GM12878 (cell line): ENCODE results near the gene ADAMTSL4. TPM values are rescaled to one million over a fixed set of nuclear protein-coding genes. Genes with fewer than 3 reads are reported as not detected.

Source experiments
- ATAC-seq: fragments of 200-7000 bp; cut with Tn5 transposase; 3 replicates; pipeline ENCODE4 v1.9.1; 2020; ENCODE audit warnings: mild to moderate bottlenecking, moderate library complexity
- BruUV-seq: library from RNA; stranded (reverse); fragments of 400-500 nt; replicated peaks from 2 replicates; lab custom pipeline; 2021; lab: Mats Ljungman, UMichigan
- CTCF ChIA-PET: fragments of 300-600 bp; sonication (Branson Sonifier 250); formaldehyde crosslinking; extraction: SDS; loops from one replicate; lab custom pipeline; 2021; ENCODE audit warnings: inconsistent platforms; lab: Yijun Ruan, JAX
- POLR2A ChIA-PET: fragments of 350-600 bp; formaldehyde crosslinking; extraction: SDS; loops from one replicate; lab custom pipeline; 2021; ENCODE audit warnings: inconsistent platforms; lab: Charles Lee
- RAD21 ChIA-PET: fragments of 300-600 bp; sonication (Branson Sonifier 250); formaldehyde crosslinking; loops from one replicate; lab custom pipeline; 2023; ENCODE audit warnings: antibody characterized with exemption; ENCODE audit not compliant: unreplicated experiment; lab: Charles Lee
- SMC1A ChIA-PET: fragments of 300-600 bp; sonication (Branson Sonifier 250); formaldehyde crosslinking; loops from one replicate; lab custom pipeline; 2023; ENCODE audit not compliant: unreplicated experiment, uncharacterized antibody; lab: Charles Lee
- DNase-seq: peaks from one replicate; pipeline ENCODE4 v3.0.0-alpha.2; 2011; ENCODE audit warnings: low read depth, low spot score
- FAIRE-seq: peaks from 3 replicates; lab custom pipeline; 2011; peaks lifted over from hg19 to GRCh38; lab: Jason Lieb, UNC
- H2AFZ ChIP-seq: 2 replicates; pipeline ENCODE4 v1.6.0; 2011; ENCODE audit warnings: low read depth, low read length, control low read depth; ENCODE audit not compliant: control insufficient read depth
- H3K27ac ChIP-seq: 2 replicates; pipeline ENCODE4 v1.5.1; 2011; ENCODE audit warnings: control low read depth; ENCODE audit not compliant: control insufficient read depth, insufficient read depth
- H3K27me3 ChIP-seq, 2 experiments: replicated peaks in 1 of 2; 2 replicates each; pipeline versions ENCODE4 v1.6.0 to v1.6.1; 2011; ENCODE audit warnings: low read length in 1 of 2; ENCODE audit not compliant: control insufficient read depth in 2 of 2, insufficient read depth in 2 of 2
- H3K36me3 ChIP-seq, 2 experiments: 2 replicates each; pipeline ENCODE4 v1.5.1; 2011; ENCODE audit warnings: low read length in 1 of 2; ENCODE audit not compliant: control insufficient read depth in 2 of 2, insufficient read depth in 2 of 2
- H3K4me1 ChIP-seq: 2 replicates; pipeline ENCODE4 v1.6.1; 2011; ENCODE audit warnings: mild to moderate bottlenecking, low read length, moderate library complexity, mixed read lengths; ENCODE audit not compliant: control insufficient read depth, insufficient read depth
- H3K4me2 ChIP-seq: 2 replicates; pipeline ENCODE4 v1.6.0; 2011; ENCODE audit warnings: control low read depth; ENCODE audit not compliant: control insufficient read depth, insufficient read depth
- H3K4me3 ChIP-seq: fragments of 200-600 bp; sonication (generic); 2 replicates; pipeline ENCODE4 v1.5.1; 2016
- H3K79me2 ChIP-seq: 2 replicates; pipeline ENCODE4 v1.6.0; 2011; ENCODE audit warnings: low read length; ENCODE audit not compliant: control insufficient read depth, insufficient read depth
- H3K9ac ChIP-seq: 2 replicates; pipeline ENCODE4 v1.8.0; 2011; ENCODE audit warnings: low read length, control low read depth, mixed read lengths; ENCODE audit not compliant: control insufficient read depth, insufficient read depth
- H3K9me3 ChIP-seq: replicated peaks from 3 replicates; pipeline ENCODE4 v1.5.1; 2011; ENCODE audit warnings: mild to moderate bottlenecking, low read length; ENCODE audit not compliant: control insufficient read depth, insufficient read depth
- H4K20me1 ChIP-seq: 2 replicates; pipeline ENCODE4 v1.6.0; 2011; ENCODE audit not compliant: control insufficient read depth, insufficient read depth
- CBFB ChIP-seq: IDR thresholded peaks from 2 replicates; pipeline ENCODE4 v1.6.1; 2016; ENCODE audit warnings: antibody characterized with exemption, low read depth
- DPF2 ChIP-seq: fragments of 450-650 bp; IDR thresholded peaks from 2 replicates; pipeline ENCODE4 v1.6.1; 2017; ENCODE audit warnings: mild to moderate bottlenecking
- FOXK2 ChIP-seq: fragments of 450-650 bp; IDR thresholded peaks from 2 replicates; pipeline ENCODE4 v1.6.1; 2017; ENCODE audit warnings: mild to moderate bottlenecking, moderate library complexity
- HDAC6 ChIP-seq: fragments of 200-600 bp; sonication (generic); IDR thresholded peaks from one replicate; pipeline ENCODE4 v1.8.0; 2017; ENCODE audit warnings: antibody characterized with exemption; ENCODE audit not compliant: unreplicated experiment
- MXI1 ChIP-seq: fragments of 150-350 bp; IDR thresholded peaks from 2 replicates; pipeline ENCODE4 v1.6.1; 2011; ENCODE audit warnings: low read depth, mild to moderate bottlenecking, inconsistent platforms, low read length, improper control_type of control experiment
- POLR2AphosphoS2 ChIP-seq: IDR thresholded peaks from 2 replicates; pipeline ENCODE4 v1.6.1; 2011; ENCODE audit warnings: low read depth, mild to moderate bottlenecking, low read length, improper control_type of control experiment, moderate library complexity
- RB1 ChIP-seq: fragments of 450-650 bp; formaldehyde crosslinking; IDR thresholded peaks from 2 replicates; pipeline ENCODE4 v1.6.1; 2017; ENCODE audit warnings: mild to moderate bottlenecking, borderline replicate concordance
- RELA ChIP-seq: fragments of 450-650 bp; IDR thresholded peaks from 2 replicates; pipeline ENCODE4 v1.8.0; 2014; ENCODE audit warnings: borderline replicate concordance; ENCODE audit not compliant: partially characterized antibody
- SIX5 ChIP-seq: IDR thresholded peaks from 2 replicates; pipeline ENCODE4 v1.6.1; 2011; ENCODE audit warnings: mild to moderate bottlenecking, low read depth, low read length, moderate library complexity; ENCODE audit not compliant: severe bottlenecking
- SREBF2 ChIP-seq: IDR thresholded peaks from 2 replicates; pipeline ENCODE4 v1.6.1; 2012; ENCODE audit warnings: mild to moderate bottlenecking, low read length
- TCF12 ChIP-seq: IDR thresholded peaks from 2 replicates; pipeline ENCODE4 v1.6.1; 2011; ENCODE audit warnings: low read depth, mild to moderate bottlenecking, low read length
- YY1 ChIP-seq: IDR thresholded peaks from 2 replicates; pipeline ENCODE4 v1.6.1; 2011; ENCODE audit warnings: low read depth, mild to moderate bottlenecking, low read length
- ZNF24 ChIP-seq: fragments of 450-650 bp; IDR thresholded peaks from 2 replicates; pipeline ENCODE4 v1.6.1; 2017; ENCODE audit warnings: antibody characterized with exemption, mild to moderate bottlenecking
- ZNF384 ChIP-seq: IDR thresholded peaks from 2 replicates; pipeline ENCODE4 v1.6.1; 2012; ENCODE audit warnings: low read depth, mild to moderate bottlenecking, low read length, improper control_type of control experiment, borderline replicate concordance
- WGBS: methylation state at CpG from one replicate; pipeline ENCODE4 v1.1.6; 2016; ENCODE audit warnings: low lambda C conversion rate; ENCODE audit not compliant: insufficient replicate concordance, insufficient coverage; ENCODE audit errors: missing lambda C conversion rate; 5-methylcytosine and 5-hydroxymethylcytosine counted together
- in situ Hi-C: fragments of 300-500 bp; cut with MboI; formaldehyde crosslinking; loops from 9 replicates; pipeline ENCODE4 v1.14.3; 2018; ENCODE audit warnings: mixed read lengths
- intact Hi-C: fragments of 100-400 bp; cut with micrococcal nuclease; formaldehyde crosslinking; loops from one replicate; pipeline ENCODE4 v1.14.2; 2022; ENCODE audit not compliant: unreplicated experiment
- polyA plus RNA-seq, 11 experiments: library from polyadenylated mRNA; depleted of rRNA in 4 of 11; unstranded in 6 of 11; stranded (reverse) in 5 of 11; fragments of >200 nt; fragmentation: Nextera tagmentation in 4 of 11; fragmentation: Illumina TruSeq in 1 of 11; extraction: Ambion mirVana in 4 of 11; extraction: Trizol in 1 of 11; gene quantifications; 1 replicate in 1 of 11; 2 replicates in 10 of 11; pipeline versions ENCODE4 v1.2.1 to v1.2.3, GENCODE V29; 2011 to 2016; ENCODE audit warnings: inconsistent platforms in 2 of 11, missing spikeins in 2 of 11, low read depth in 1 of 11
- total RNA-seq, 4 experiments: library from RNA; depleted of rRNA in 3 of 4; stranded (reverse); fragments of >200 nt in 3 of 4; fragmentation: Illumina TruSeq in 1 of 4; extraction: Trizol in 1 of 4; gene quantifications; 2 replicates each; pipeline versions ENCODE4 v1.2.1 to v1.2.3, GENCODE V29; 2013 to 2021
- TF ChIP-seq, protein P1 (sequence below): fragments of 150-350 bp; IDR thresholded peaks from 2 replicates; pipeline ENCODE4 v1.6.1; 2016; ENCODE audit warnings: low read depth, low read length
- TF ChIP-seq, protein P2 (sequence below): IDR thresholded peaks from 2 replicates; pipeline ENCODE4 v1.6.1; 2011; ENCODE audit warnings: low read depth, low read length, improper control_type of control experiment, borderline replicate concordance

Gene ADAMTSL4
- total and polyA plus RNA-seq, 10 of the 15 experiments (the other 5 are each of a cell fraction or from before 2014, with no cell fraction given): 0.04 to 0.15 (median 0.05) TPM; not detected in 5

DNA sequence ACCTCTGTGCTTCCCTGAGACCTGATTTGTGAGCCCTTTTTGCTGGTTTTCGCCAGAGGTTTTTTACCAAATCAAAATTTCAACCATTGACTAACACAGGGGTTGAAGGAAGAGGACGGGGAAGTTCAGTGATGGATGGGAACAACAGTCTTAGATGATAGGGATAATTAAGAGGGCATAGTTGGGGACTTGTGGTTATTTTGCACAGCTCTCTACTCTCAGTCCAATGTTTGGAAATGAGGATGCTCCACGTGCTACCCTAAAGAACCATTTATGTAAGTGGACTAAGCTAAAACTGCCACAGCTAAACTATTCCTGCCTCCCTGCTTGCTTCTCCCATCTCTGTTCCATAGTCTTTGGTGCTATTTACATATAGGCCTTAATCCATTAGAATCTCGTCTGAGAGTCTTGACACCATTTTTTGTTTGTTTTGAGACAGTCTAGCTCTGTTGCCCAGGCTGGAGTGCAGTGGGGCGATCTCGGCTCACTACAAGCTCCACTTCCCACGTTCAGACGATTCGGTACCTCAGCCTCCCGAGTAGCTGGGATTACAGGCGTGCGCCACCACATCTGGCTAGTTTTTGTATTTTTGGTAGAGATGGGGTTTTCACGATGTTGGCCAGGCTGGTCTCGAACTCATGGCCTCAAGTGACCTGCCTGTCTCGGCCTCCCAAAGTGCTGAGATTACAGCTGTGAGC is 30.9 kb downstream of the ADAMTSL4 start:
- in situ Hi-C loops: no loop called here
- ATAC-seq: no peak
- CTCF ChIA-PET: interaction anchor here (0.8 to 16.3 kb wide), 9 partner anchors 9 to 277 kb away, joined by 3 to 289 read pairs (median 3); partner anchors contain the start of gene ENSA
- no peak for TF ChIP-seq FOXK2
- TF ChIP-seq MXI1: no peak; the same call in 1 of the 2 replicates
- 0 out of 2 replicates have a peak, but pooled peaks have one; percentile 5 for TF ChIP-seq CBFB
- TF ChIP-seq DPF2: no peak
- no peak for TF ChIP-seq POLR2AphosphoS2
- no peak for TF ChIP-seq SREBF2
- TF ChIP-seq HDAC6: peak; percentile 9
- TF ChIP-seq SIX5: no peak
- TF ChIP-seq, protein P1, sequence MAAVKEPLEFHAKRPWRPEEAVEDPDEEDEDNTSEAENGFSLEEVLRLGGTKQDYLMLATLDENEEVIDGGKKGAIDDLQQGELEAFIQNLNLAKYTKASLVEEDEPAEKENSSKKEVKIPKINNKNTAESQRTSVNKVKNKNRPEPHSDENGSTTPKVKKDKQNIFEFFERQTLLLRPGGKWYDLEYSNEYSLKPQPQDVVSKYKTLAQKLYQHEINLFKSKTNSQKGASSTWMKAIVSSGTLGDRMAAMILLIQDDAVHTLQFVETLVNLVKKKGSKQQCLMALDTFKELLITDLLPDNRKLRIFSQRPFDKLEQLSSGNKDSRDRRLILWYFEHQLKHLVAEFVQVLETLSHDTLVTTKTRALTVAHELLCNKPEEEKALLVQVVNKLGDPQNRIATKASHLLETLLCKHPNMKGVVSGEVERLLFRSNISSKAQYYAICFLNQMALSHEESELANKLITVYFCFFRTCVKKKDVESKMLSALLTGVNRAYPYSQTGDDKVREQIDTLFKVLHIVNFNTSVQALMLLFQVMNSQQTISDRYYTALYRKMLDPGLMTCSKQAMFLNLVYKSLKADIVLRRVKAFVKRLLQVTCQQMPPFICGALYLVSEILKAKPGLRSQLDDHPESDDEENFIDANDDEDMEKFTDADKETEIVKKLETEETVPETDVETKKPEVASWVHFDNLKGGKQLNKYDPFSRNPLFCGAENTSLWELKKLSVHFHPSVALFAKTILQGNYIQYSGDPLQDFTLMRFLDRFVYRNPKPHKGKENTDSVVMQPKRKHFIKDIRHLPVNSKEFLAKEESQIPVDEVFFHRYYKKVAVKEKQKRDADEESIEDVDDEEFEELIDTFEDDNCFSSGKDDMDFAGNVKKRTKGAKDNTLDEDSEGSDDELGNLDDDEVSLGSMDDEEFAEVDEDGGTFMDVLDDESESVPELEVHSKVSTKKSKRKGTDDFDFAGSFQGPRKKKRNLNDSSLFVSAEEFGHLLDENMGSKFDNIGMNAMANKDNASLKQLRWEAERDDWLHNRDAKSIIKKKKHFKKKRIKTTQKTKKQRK: no peak
- no peak for TF ChIP-seq ZNF384
- no peak for TF ChIP-seq RELA
- TF ChIP-seq TCF12: no peak
- TF ChIP-seq ZNF24: no peak
- TF ChIP-seq RB1: no peak
- TF ChIP-seq YY1: no peak
- TF ChIP-seq, protein P2, sequence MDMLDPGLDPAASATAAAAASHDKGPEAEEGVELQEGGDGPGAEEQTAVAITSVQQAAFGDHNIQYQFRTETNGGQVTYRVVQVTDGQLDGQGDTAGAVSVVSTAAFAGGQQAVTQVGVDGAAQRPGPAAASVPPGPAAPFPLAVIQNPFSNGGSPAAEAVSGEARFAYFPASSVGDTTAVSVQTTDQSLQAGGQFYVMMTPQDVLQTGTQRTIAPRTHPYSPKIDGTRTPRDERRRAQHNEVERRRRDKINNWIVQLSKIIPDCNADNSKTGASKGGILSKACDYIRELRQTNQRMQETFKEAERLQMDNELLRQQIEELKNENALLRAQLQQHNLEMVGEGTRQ: no peak

More for the DNA sequence above, 30.9 kb downstream of the ADAMTSL4 start:
- POLR2A ChIA-PET: interaction anchor here (0.6 to 10.5 kb wide), 14 partner anchors 9 to 481 kb away, joined by 3 to 324 read pairs (median 7); partner anchors contain the start of genes ENSA and RPRD2
- Histone ChIP-seq H3K27ac (peak overlapping the region; percentile 90), H4K20me1 (peaks cover 12% of the 10 kb centered on the region; the same call in 1 of the 2 replicates), H3K36me3 (peaks cover 0 to 2% of the 10 kb centered on the region in 2 experiments; a peak in 2 of 4 replicates), H3K79me2 (peaks cover 52% of the 10 kb centered on the region), H3K4me2 (peak overlapping the region; percentile 57), H3K9me3 (no peaks in the 10 kb centered on the region), H3K4me1 (peaks cover 3% of the 10 kb centered on the region; the same call in 1 of the 2 replicates), H3K27me3 (no peaks in the 10 kb centered on the region), H3K4me3 (peak overlapping the region; percentile 64), H2AFZ (peak overlapping the region; percentile 68), H3K9ac (peak overlapping the region; percentile 84)
- DNase-seq: no peak
- RAD21 ChIA-PET: interaction anchor here (0.8 to 14.4 kb wide), 15 partner anchors 9 to 294 kb away, joined by 3 to 387 read pairs (median 5); partner anchors contain the start of genes ENSA, FALEC and GOLPH3L
- SMC1A ChIA-PET: interaction anchor here (0.7 to 13.6 kb wide), 15 partner anchors 10 to 342 kb away, joined by 3 to 388 read pairs (median 5); partner anchors contain the start of genes CTSS, ENSA and GOLPH3L
- FAIRE-seq: no peak
- intact Hi-C loops: loop anchor here (1.0 to 2.0 kb wide), 3 partner anchors 18 to 49 kb away; partner anchors contain the start of gene ENSA
- BruUV-seq: TSS peak; percentile 95
- 70% methylated on average over 15 of the region's 15 CpGs for WGBS
